Transverse colon (tissue), 4 donors: Measurements from ENCODE around the gene CNRIP1. TPM values are rescaled to one million over a fixed set of nuclear protein-coding genes. Genes with fewer than 3 reads are reported as not detected.
"Not testable (repeated sequence)": the region's sequence is repeated elsewhere in the genome, so short reads cannot be mapped to it uniquely, and the experiment has no call there.

Source experiments
- DNase-seq: peaks from one replicate; pipeline ENCODE4 v3.0.0-alpha.2; 2019
- H3K27ac ChIP-seq, 4 donors: fragments of 200-600 bp; sonication (generic); 2 replicates each; pipeline ENCODE4 v1.5.1; 2016 to 2018; ENCODE audit warnings: inconsistent platforms in 4 of 4
- H3K27me3 ChIP-seq: fragments of 200-600 bp; sonication (generic); 2 replicates; pipeline ENCODE4 v1.5.1; 2017; ENCODE audit warnings: inconsistent platforms
- H3K36me3 ChIP-seq, 4 donors: fragments of 200-600 bp; sonication (generic); 2 replicates each; pipeline ENCODE4 v1.5.1; 2017 to 2019; ENCODE audit warnings: inconsistent platforms in 4 of 4
- H3K4me1 ChIP-seq, 4 donors: fragments of 200-600 bp; sonication (generic); 2 replicates each; pipeline ENCODE4 v1.5.1; 2017 to 2020; ENCODE audit warnings: inconsistent platforms in 4 of 4
- H3K4me3 ChIP-seq, 4 donors: fragments of 200-600 bp; sonication (generic); 1 replicate in 1 of 4; 2 replicates in 3 of 4; pipeline versions ENCODE4 v1.5.1 to v1.6.1; 2017 to 2019; ENCODE audit warnings: inconsistent platforms in 4 of 4
- H3K9me3 ChIP-seq, 2 donors: fragments of 200-600 bp; sonication (generic); 2 replicates each; pipeline ENCODE4 v1.5.1; 2017 to 2019; ENCODE audit warnings: inconsistent platforms in 2 of 2
- CTCF ChIP-seq, 5 experiments: fragments of 200-600 bp in 3 of 5; fragments of 450-650 bp in 2 of 5; sonication (generic) in 3 of 5; IDR thresholded peaks; 1 replicate in 2 of 5; 2 replicates in 3 of 5; pipeline ENCODE4 v1.5.1; 2016 to 2017; ENCODE audit warnings: antibody characterized with exemption in 5 of 5, inconsistent platforms in 3 of 5, mild to moderate bottlenecking in 2 of 5, moderate library complexity in 1 of 5
- EP300 ChIP-seq: sonication (generic); formaldehyde crosslinking; IDR thresholded peaks from one replicate; pipeline ENCODE4 v1.6.1; 2017; ENCODE audit warnings: antibody characterized with exemption, low read depth
- POLR2A ChIP-seq: fragments of 450-650 bp; IDR thresholded peaks from one replicate; pipeline ENCODE4 v1.6.1; 2016; ENCODE audit warnings: antibody characterized with exemption, mild to moderate bottlenecking, moderate library complexity
- POLR2AphosphoS5 ChIP-seq, 3 donors: sonication (generic); formaldehyde crosslinking; IDR thresholded peaks; one replicate each; pipeline ENCODE4 v1.6.1; 2016; ENCODE audit warnings: antibody characterized with exemption in 3 of 3
- WGBS, 2 donors: methylation state at CpG; one replicate each; pipeline ENCODE4 v1.1.5; 2018; ENCODE audit warnings: low coverage in 1 of 2; 5-methylcytosine and 5-hydroxymethylcytosine counted together
- in situ Hi-C, 4 donors: fragments of 200-750 bp; cut with MboI; loops; one replicate each; pipeline versions ENCODE4 v1.15.0 to v1.15.1; 2017; ENCODE audit warnings: low sequenced_read_pairs in 3 of 4, low pct_ligation_motif_present in 1 of 4, low pct_unique_long_range_greater_than_20kb in 1 of 4
- intact Hi-C: fragments of 100-400 bp; cut with DNase I; formaldehyde crosslinking; loops from one replicate; pipeline ENCODE4 v1.15.1; 2023; ENCODE audit warnings: low total_unique reads
- total RNA-seq, 4 donors: library from RNA; depleted of rRNA; stranded (reverse); fragments of >200 nt; gene quantifications; one replicate each; pipeline ENCODE4 v1.1.0, GENCODE V29; 2016

Gene CNRIP1
- total RNA-seq, 4 donors from 2014 or later = 1.4 to 11.6 (median 7.6) TPM; not detected in 1

- Histone ChIP-seq H3K27me3 (no peaks in the 10 kb centered on the region), H3K4me3 (no peak overlapping the region), H3K36me3 (no peaks in the 10 kb centered on the region), H3K27ac (no peak overlapping the region), H3K4me1 (no peaks in the 10 kb centered on the region), H3K9me3 (no peaks in the 10 kb centered on the region)
- no peak for DNase-seq
- in situ Hi-C loops (no loop called here), intact Hi-C loops (no loop called here)
- WGBS, 2 donors = 20 to 40% methylated on average over 1 to 2 of the region's 2 CpGs
- TF ChIP-seq POLR2A = no peak
- TF ChIP-seq CTCF (IDR thresholded peaks at IDR 0.05) = no peak
- TF ChIP-seq POLR2AphosphoS5 (IDR thresholded peaks at IDR 0.05) = no peak
- TF ChIP-seq EP300 = no peak
These were observed 33.1 kb upstream of the CNRIP1 start for GRCh38 chr2:68352651-68353391.

- no peaks in the 10 kb centered on the region for H3K27me3 ChIP-seq
- no peaks in the 10 kb centered on the region for H3K36me3 ChIP-seq
- intact Hi-C loops = no loop called here
- H3K27ac ChIP-seq = no peak overlapping the region
- TF ChIP-seq POLR2AphosphoS5 (IDR thresholded peaks at IDR 0.05) = no peak
- TF ChIP-seq POLR2A = no peak
- TF ChIP-seq CTCF (IDR thresholded peaks at IDR 0.05) = no peak
- no peak for TF ChIP-seq EP300
- no peaks in the 10 kb centered on the region for H3K4me1 ChIP-seq
- DNase-seq = no peak
- H3K4me3 ChIP-seq = no peak overlapping the region
- 77 to 83% methylated on average over 3 to 6 of the region's 6 CpGs for WGBS, 2 donors
- in situ Hi-C loops = no loop called here
- H3K9me3 ChIP-seq = no peaks in the 10 kb centered on the region
These were observed 32.2 kb upstream of the CNRIP1 start for GRCh38 chr2:68351997-68352396.

DNA sequence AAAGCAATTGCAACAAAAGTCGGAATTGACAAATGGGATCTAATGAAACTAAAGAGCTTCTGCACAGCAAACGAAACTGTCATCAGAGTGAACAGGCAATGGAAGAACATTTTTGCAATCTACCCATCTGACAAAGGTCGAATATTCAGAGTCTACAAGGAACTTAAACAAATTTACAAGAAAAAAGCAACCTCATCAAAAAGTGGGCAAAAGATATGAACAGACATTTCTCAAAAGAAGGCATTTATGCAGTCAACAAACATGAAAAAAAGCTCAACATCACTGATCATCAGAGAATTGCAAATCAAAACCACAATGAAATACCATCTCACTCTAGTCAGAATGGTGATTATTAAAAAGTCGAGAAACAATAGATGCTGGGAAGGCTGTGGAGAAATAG, 29.3 kb upstream of the CNRIP1 start:
- WGBS, 2 donors = 85 to 92% methylated on average over 4 of the region's 4 CpGs
- H3K36me3 ChIP-seq, H3K9me3 ChIP-seq, H3K4me3 ChIP-seq, H3K4me1 ChIP-seq, H3K27me3 ChIP-seq, DNase-seq, intact Hi-C loops, H3K27ac ChIP-seq, in situ Hi-C loops: not testable (repeated sequence)

DNA sequence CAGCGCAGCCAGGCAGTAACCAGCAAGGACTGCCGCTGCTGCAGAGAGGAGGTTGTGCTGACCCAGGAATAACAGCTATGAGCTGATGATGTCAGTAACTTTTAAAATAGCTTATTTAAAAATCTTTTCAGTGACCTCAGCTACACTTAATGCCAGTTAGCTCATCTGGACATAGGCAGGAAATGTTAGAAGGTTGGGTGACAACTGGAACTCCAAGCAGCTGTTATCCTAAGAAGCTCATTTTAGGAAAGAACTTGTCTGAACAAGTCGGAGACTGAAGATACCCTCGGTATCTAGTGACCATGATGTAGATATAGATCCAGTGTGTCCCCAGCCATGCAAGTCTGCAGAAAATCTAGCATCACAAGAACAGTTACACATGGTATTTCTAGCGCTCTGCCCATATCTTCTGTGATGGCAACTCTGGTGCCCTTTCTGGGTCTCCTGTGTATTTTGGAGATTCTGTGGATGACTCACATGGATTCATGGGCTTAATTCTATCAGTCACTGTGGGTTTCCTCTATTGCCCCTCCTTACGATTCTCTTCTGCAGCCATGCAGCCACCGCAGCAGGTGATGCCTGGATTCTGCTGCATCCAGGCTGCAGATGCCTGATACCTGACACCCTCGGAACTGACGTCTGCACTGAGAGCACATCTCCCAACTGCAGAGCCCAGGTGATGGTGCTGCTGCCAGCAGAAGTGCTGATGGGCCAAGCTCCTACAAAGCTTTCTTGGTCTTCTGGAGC, 25.6 kb upstream of the CNRIP1 start:
- WGBS, 2 donors = 78% methylated on average over 9 of the region's 9 CpGs; no CpG with 5 or more reads in 1 of the 2 donors
- in situ Hi-C loops (no loop called here), intact Hi-C loops (no loop called here)
- Histone ChIP-seq H3K4me1 (no peaks in the 10 kb centered on the region), H3K27me3 (peaks cover 6% of the 10 kb centered on the region), H3K4me3 (no peak overlapping the region), H3K27ac (no peak overlapping the region), H3K36me3 (no peaks in the 10 kb centered on the region), H3K9me3 (no peaks in the 10 kb centered on the region)
- TF ChIP-seq POLR2A (no peak), EP300 (no peak), POLR2AphosphoS5 (IDR thresholded peaks at IDR 0.05) (no peak), CTCF (IDR thresholded peaks at IDR 0.05) (no peak)
- DNase-seq = no peak
